ENCODE data around the gene MSANTD2. TPM values are rescaled to one million over a fixed set of nuclear protein-coding genes. Genes with fewer than 3 reads are reported as not detected.

MSANTD2 gene
- total and polyA plus RNA-seq, 2 donors (not counting 1 experiment from before 2014, with no cell fraction given), result 11.1 to 26.8 TPM

- Histone ChIP-seq H3K36me3 (replicated peaks in 1 of 2; ENCODE audit: control extremely low read depth in 1 of 2, control insufficient read depth in 1 of 2, extremely low read depth in 1 of 2, insufficient read depth in 2 of 2, low read length in 1 of 2) (no peaks in the 10 kb centered on the region), H3K79me2 (ENCODE audit: control insufficient read depth, insufficient read depth, low read length) (peaks cover 14% of the 10 kb centered on the region), H3K4me2 (replicated peaks; ENCODE audit: low read depth, low read length, poor library complexity, severe bottlenecking) (no peak overlapping the region), H3K27ac (ENCODE audit: low read length in 2 of 2) (no peak overlapping the region), H3K4me3 (ENCODE audit: control extremely low read depth in 1 of 5, extremely low read depth in 1 of 5, insufficient read depth in 1 of 5, low read depth in 2 of 5, low read length in 4 of 5) (no peak overlapping the region), H4K20me1 (ENCODE audit: control insufficient read depth, insufficient read depth, low read length, poor library complexity, severe bottlenecking) (no peaks in the 10 kb centered on the region), H3K9me3 (ENCODE audit: control extremely low read depth in 1 of 3, control insufficient read depth in 2 of 3, insufficient read depth in 1 of 3, low read length in 2 of 3) (no peaks in the 10 kb centered on the region), H2AFZ (ENCODE audit: insufficient read depth, low read depth, low read length, poor library complexity, severe bottlenecking) (no peak overlapping the region), H3K27me3 (replicated peaks in 1 of 4; ENCODE audit: control extremely low read depth in 1 of 4, control insufficient read depth in 3 of 4, insufficient read depth in 4 of 4, low read length in 3 of 4) (peaks cover 0 to 2% (median 0%) of the 10 kb centered on the region in 4 experiments), H3K9ac (ENCODE audit: low read length) (no peak overlapping the region), H3K4me1 (ENCODE audit: control insufficient read depth in 2 of 2, insufficient read depth in 2 of 2, low read length in 2 of 2) (peaks cover 25 to 34% of the 10 kb centered on the region in 2 donors)
- Mint-ChIP-seq H3K27ac (no peak overlapping the region), H3K4me1 (peaks cover 26% of the 10 kb centered on the region), H3K4me3 (no peak overlapping the region), H3K27me3 (peaks cover 7% of the 10 kb centered on the region), H3K9me3 (ENCODE audit: insufficient read depth) (no peaks in the 10 kb centered on the region)
- intact Hi-C loops (cut with micrococcal nuclease), result no loop called here
- POLR2A ChIA-PET, result no interaction called here
- CTCF ChIA-PET, result interaction anchor here (0.7 to 9.8 kb wide), 8 partner anchors 9 to 83 kb away, joined by 3 to 153 read pairs (median 4); partner anchors contain the start of gene ESAM
- TF ChIP-seq CTCF (IDR thresholded peaks at IDR 0.05), result no peak
- no peak for TF ChIP-seq EZH2 (IDR thresholded peaks at IDR 0.05; ENCODE audit: borderline replicate concordance, insufficient read depth, low read depth, low read length, poor library complexity, severe bottlenecking)
- ATAC-seq (ENCODE audit: low read depth), result no peak
- DNase-seq, result no peak
Observed at GRCh38 chr11:124753205-124753604, 47.0 kb downstream of the MSANTD2 start.

GRCh38 chr11:124752471-124753102 is 47.6 kb downstream of the MSANTD2 start:
- H3K4me3 ChIP-seq (ENCODE audit: control extremely low read depth in 1 of 5, extremely low read depth in 1 of 5, insufficient read depth in 1 of 5, low read depth in 2 of 5, low read length in 4 of 5), result no peak overlapping the region
- ATAC-seq (ENCODE audit: low read depth) (no peak), DNase-seq (no peak)
- H3K4me2 ChIP-seq (replicated peaks; ENCODE audit: low read depth, low read length, poor library complexity, severe bottlenecking), result no peak overlapping the region
- no CpG with 5 or more reads among the region's 10 CpGs for WGBS (ENCODE audit: insufficient coverage)
- H4K20me1 ChIP-seq (ENCODE audit: control insufficient read depth, insufficient read depth, low read length, poor library complexity, severe bottlenecking), result no peaks in the 10 kb centered on the region
- no peaks in the 10 kb centered on the region for H3K27me3 ChIP-seq (replicated peaks in 1 of 4; ENCODE audit: control extremely low read depth in 1 of 4, control insufficient read depth in 3 of 4, insufficient read depth in 4 of 4, low read length in 3 of 4)
- POLR2A ChIA-PET, result no interaction called here
- H3K36me3 ChIP-seq (replicated peaks in 1 of 2; ENCODE audit: control extremely low read depth in 1 of 2, control insufficient read depth in 1 of 2, extremely low read depth in 1 of 2, insufficient read depth in 2 of 2, low read length in 1 of 2), result no peaks in the 10 kb centered on the region
- H3K27ac Mint-ChIP-seq, result no peak overlapping the region
- H3K27me3 Mint-ChIP-seq, result peaks cover 5% of the 10 kb centered on the region
- no peak overlapping the region for H3K9ac ChIP-seq (ENCODE audit: low read length)
- TF ChIP-seq CTCF (IDR thresholded peaks at IDR 0.05), result no peak
- no peak for TF ChIP-seq EZH2 (IDR thresholded peaks at IDR 0.05; ENCODE audit: borderline replicate concordance, insufficient read depth, low read depth, low read length, poor library complexity, severe bottlenecking)
- H3K9me3 ChIP-seq (ENCODE audit: control extremely low read depth in 1 of 3, control insufficient read depth in 2 of 3, insufficient read depth in 1 of 3, low read length in 2 of 3), result no peaks in the 10 kb centered on the region
- peaks cover 9% of the 10 kb centered on the region for H3K79me2 ChIP-seq (ENCODE audit: control insufficient read depth, insufficient read depth, low read length)
- H3K4me1 Mint-ChIP-seq, result peaks cover 26% of the 10 kb centered on the region
- intact Hi-C loops (cut with micrococcal nuclease), result no loop called here
- no peak overlapping the region for H3K27ac ChIP-seq (ENCODE audit: low read length in 2 of 2)
- no peak overlapping the region for H3K4me3 Mint-ChIP-seq
- H3K4me1 ChIP-seq (ENCODE audit: control insufficient read depth in 2 of 2, insufficient read depth in 2 of 2, low read length in 2 of 2), result peaks cover 20 to 31% of the 10 kb centered on the region in 2 donors
- no peaks in the 10 kb centered on the region for H3K9me3 Mint-ChIP-seq (ENCODE audit: insufficient read depth)
- CTCF ChIA-PET, result interaction anchor here (0.8 to 9.8 kb wide), 7 partner anchors 9 to 84 kb away, joined by 3 to 153 read pairs (median 4); partner anchors contain the start of gene ESAM
- H2AFZ ChIP-seq (ENCODE audit: insufficient read depth, low read depth, low read length, poor library complexity, severe bottlenecking), result no peak overlapping the region

All from B cell (primary cell).